HG02759 (cell line): ENCODE measurements around the gene GPS1.
A peak's percentile ranks its signal among the peaks of the same experiment; 100 is the strongest.

Experiments
- ATAC-seq: cut with Tn5 transposase; IDR thresholded peaks from one replicate; pipeline ENCODE4 v1.9.1; 2021; ENCODE audit warnings: mild to moderate bottlenecking, moderate library complexity; ENCODE audit not compliant: unreplicated experiment

Gene GPS1

DNA sequence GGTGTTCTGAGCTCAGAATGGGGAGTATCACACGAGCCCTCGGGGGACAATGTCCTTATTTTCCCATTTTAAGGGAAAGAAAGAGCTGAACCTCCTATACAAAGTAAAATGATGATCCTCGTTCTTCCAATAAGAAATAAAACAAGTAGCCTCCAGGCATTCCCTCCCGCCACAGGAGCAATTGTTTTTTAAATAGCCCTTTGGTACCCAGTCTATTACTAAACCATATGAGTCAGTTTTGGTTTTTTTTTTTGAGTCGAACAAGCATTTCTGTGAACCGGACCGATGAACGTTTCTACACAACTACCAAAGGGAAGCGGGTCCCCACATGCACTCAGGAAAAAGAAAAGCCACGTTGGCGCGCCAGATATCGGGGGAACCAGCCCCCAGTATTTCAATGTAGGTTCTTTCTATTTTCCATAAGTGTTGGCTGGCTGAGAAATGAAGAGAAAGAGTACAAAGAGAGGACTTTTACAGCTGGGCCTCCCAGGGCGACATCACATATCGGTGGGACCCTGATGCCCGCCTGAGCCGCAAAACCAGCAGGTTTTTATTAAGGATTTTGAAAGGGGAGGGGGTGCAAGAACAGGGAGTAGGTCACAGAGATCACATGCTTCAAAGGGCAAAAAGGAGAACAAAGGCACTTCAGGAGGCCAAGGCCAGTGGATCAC, 10.4 kb upstream of the GPS1 start:
- no peak for ATAC-seq

GRCh38 chr17:82042649-82043048, 9.0 kb upstream of the GPS1 start:
- ATAC-seq = no peak

- ATAC-seq = no peak
These were observed 8.2 kb upstream of the GPS1 start for GRCh38 chr17:82043507-82043906.

DNA sequence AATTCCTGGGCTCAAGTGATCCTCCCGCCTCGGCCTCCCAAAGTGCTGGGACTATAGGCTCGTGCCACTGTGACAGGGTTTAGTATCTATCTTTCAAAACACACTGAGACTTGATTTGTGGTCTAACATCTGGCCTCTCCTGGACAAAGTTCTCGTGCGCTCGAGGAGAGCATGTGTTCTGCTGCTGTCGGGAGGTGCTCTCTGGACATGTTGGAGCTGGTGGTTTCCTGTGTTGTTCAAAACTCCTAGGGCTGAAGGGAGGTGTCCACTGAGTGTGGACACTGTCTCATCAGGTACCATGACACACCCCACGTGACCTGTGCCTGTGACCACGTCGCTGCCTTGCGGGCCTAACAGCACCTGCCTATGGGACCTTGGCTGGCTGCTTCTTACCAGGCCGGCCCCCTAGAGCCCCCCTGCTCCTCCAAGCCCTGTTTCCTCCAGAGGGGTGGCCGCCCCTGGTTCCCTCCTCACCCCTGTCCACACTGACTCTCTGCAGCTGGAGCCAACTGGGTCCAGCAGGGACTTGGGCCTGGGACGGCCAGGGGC, 5.7 kb upstream of the GPS1 start:
- no peak for ATAC-seq

- ATAC-seq = no peak
These were observed 4.8 kb upstream of the GPS1 start for GRCh38 chr17:82046903-82047302.

DNA sequence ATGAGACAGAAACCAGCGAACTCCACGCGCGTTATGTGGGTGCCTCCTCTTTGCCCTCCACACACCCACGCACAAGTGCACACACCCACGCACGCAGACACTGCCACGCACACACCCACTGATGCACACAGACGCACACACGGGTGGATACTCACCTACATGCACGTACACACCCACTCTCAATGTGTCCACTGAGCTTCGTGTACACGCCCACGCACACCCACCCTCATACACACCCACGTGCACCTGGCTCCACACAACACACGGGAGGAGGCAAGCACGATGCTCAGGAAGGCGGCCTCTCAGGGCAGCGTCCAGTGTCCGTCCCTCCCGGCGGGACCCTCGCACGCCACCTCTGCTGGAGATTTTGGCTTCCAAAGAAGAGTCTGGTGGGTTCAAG, 4.3 kb upstream of the GPS1 start:
- ATAC-seq = no peak

GRCh38 chr17:82047914-82048570, 3.7 kb upstream of the GPS1 start:
- no peak for ATAC-seq

DNA sequence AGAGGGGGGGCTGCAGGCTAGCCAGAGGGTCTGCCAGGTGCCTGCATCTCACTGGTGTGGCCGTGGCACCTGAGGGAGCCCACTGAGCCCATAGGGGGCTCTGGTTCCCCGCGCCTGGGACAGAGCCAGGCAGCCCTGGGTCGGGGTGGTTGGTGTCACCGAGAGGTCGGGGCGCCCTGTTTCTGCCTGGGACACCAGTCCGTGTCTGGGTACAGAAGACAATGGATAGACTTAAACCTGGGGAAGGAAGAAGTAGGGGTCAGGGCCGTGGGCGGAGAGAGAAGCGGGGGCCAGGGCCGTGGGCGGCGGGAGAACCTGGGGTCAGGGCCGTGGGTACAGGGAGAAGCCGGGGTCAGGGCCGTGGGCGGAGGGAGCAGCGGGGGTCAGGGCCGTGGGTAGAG, 3.1 kb upstream of the GPS1 start:
- no peak for ATAC-seq

GRCh38 chr17:82049106-82049505, 2.6 kb upstream of the GPS1 start:
- no peak for ATAC-seq

GRCh38 chr17:82049521-82049971, 2.2 kb upstream of the GPS1 start:
- ATAC-seq = no peak

GRCh38 chr17:82050152-82050760, 1.4 kb upstream of the GPS1 start:
- no peak for ATAC-seq

DNA sequence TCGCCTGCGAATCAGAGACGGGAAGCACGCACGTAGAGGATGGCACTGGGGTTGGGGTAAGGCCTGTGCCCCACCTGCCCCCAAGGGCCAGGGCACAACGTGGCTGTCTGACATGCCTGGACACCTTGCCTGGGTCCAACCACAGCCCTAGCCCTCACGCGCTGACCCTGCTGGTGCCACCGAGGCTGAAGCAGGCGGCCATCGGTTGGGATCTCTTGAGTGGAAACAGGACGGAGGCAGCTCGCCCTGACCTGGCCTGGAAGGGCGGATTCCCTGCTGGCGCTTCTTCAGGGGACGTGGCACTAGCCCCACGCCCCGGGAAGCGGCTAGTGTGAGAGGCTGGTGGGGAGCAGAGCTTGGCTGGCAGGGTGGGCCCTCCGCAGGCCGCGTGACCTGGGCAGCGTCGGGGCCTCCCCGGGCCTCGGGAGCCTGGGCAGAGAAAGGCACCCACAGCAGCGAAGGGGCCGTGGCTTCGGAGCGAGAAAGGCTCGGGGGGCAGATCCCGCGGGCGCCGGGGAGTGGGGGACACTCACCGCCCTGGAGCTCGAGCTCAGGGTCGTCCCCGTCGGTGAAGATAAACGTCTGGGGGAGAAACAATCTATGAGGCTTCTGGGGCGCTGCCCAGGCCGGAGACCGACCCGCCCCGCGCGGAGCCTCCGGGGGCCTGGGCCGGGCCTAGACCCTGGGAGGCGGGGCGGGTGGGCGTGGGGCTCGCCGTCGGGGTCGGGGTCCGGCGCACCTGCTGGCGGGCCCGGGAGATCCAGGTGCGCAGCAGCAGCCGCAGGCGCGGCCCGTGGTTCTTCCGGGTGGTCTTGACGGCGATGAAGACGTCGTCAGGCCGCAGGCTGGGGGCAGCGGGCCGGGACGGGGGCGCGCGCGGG, 697 bp upstream of the GPS1 start:
- peak; percentile 14 for ATAC-seq

- no peak for ATAC-seq
These were observed 951 bp downstream of the GPS1 start for GRCh38 chr17:82052638-82053059.

- no peak for ATAC-seq
These were observed 1.4 kb downstream of the GPS1 start for GRCh38 chr17:82053130-82053529.

DNA sequence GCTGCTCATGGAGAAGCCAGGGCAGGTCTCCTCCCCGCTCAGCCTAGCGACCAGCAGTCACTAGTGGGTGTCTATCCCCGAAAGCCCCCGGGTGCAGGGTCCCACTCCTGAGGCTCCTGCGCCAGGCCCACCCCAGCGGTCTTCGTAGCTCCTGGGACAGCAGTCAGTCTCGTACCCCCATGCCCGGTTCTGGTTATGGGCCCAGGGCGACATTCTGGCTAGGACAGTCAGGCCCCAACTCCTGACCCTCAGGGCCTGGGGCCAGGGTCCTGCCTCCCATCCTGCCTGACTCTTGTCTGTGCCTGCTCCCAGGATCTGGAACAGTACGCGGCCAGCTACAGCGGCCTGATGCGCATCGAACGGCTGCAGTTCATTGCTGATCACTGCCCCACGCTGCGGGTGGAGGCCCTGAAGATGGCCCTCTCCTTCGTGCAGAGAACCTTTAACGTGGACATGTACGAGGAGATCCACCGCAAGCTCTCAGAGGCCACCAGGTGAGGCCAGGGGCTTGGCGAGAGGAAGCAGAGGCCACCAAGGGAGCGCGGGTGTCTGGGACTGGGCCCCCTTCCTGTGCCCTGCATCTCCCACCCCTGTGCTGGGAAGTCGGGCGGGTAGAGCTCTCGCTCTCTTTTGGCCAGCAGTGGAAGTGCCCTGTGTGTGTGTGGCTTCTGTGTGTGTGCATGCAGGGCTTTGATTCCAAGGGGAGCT, 2.0 kb downstream of the GPS1 start:
- no peak for ATAC-seq

DNA sequence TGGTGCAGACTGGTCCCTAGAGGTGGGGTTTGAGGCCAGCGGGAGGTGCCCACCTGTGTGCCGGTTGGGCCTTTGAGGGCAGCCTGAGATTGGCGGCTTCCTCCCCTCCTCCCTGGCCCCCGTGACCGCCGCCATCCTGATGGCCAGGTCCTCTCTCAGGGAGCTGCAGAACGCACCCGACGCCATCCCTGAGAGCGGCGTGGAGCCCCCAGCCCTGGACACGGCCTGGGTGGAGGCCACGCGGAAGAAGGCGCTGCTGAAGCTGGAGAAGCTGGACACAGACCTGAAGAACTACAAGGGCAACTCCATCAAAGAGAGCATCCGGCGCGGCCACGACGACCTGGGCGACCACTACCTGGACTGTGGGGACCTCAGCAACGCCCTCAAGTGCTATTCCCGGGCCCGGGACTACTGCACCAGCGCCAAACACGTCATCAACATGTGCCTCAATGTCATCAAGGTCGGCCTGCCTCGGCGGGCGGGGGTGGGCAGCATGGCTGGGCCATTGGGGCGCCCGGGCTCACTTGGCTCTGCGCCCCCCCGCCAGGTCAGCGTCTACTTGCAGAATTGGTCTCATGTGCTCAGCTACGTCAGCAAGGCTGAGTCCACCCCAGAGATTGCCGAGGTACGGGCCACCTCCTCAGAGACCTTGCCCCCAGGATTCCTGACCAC, 2.8 kb downstream of the GPS1 start:
- ATAC-seq = no peak

GRCh38 chr17:82055023-82055964, 3.6 kb downstream of the GPS1 start:
- no peak for ATAC-seq

DNA sequence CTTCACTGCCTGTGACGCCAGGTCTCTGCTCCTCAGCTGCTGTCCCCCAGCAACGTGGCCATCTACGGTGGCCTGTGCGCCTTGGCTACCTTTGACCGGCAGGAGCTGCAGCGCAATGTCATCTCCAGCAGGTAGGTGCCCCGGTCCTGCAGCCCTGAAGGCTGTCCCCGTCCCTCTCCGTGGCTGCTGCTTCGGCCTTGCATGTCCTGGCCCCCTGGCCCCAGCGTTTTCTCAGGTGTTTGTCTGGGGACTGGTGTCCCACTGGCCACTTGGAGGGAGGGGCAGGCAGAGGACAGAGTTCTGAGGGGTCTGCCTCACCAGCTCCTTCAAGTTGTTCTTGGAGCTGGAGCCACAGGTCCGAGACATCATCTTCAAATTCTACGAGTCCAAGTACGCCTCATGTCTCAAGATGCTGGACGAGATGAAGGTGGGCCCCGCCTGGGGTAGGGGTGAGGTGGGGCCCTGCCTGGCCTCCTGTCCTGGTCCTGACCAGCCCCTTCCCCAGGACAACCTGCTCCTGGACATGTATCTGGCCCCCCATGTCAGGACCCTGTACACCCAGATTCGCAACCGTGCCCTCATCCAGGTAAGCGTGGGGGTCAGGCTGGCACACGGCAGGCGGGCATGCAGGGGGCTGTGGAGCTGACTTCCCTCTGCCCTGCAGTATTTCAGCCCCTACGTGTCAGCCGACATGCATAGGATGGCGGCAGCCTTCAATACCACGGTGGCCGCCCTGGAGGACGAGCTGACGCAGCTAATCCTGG, 4.4 kb downstream of the GPS1 start:
- no peak for ATAC-seq
